ENCODE results near the gene KDR.

- TF ChIP-seq CTCF (conservative IDR thresholded peaks at IDR 0.05): no peak
- TF ChIP-seq EZH2 (IDR thresholded peaks at IDR 0.05; ENCODE audit: low read depth): no peak
Observed at GRCh38 chr4:55172694-55173287, 47.4 kb upstream of the KDR start.
